Posterior vena cava (tissue), 2 donors: Measurements from ENCODE around the gene EXOC6. TPM values are rescaled to one million over a fixed set of nuclear protein-coding genes. Genes with fewer than 3 reads are reported as not detected.
"Not testable (repeated sequence)": the region's sequence is repeated elsewhere in the genome, so short reads cannot be mapped to it uniquely, and the experiment has no call there.

ENCODE experiments used
- DNase-seq: peaks from one replicate; pipeline ENCODE4 v3.0.0-alpha.2; 2020; ENCODE audit warnings: low spot score
- intact Hi-C, 2 donors: fragments of 100-400 bp; cut with DNase I; formaldehyde crosslinking; loops; one replicate each; pipeline versions ENCODE4 v1.14.1 to v1.14.2; 2022 to 2023
- total RNA-seq, 2 donors: library from RNA; stranded (reverse); fragmentation: NEBNext Ultra II Directional; extraction: Animal tissue kit (Norgen Biotek cat#: 25700); gene quantifications; one replicate each; pipeline ENCODE4 v1.2.1, GENCODE V29; 2021
- donor health status: DM: yes; HTN: yes; CAD: no.
- donor health status: DM: yes; HTN: yes; CAD: no.

Gene EXOC6
- total RNA-seq, 2 donors from 2014 or later = 13.1 to 17.6 TPM

DNA sequence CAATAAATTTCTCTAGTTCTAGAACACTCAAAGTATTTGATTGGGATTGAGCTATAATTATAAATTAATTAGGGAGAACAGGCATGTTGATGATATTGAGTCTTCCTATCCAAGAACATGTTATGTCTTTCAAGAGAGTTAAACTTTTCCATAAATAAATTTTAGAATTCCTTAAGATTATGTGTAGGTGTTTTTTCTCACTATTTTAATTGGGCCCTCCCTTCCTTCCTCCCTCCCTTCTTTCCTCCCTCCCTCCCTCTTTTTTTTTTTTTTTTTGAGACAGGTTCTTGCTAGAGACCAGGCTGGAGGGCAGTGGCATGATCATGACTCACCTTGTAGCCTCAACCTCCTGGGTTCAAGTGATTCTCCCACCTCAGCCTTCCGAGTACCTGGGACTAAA is 20.2 kb downstream of the EXOC6 start:
- DNase-seq = no peak
- intact Hi-C loops = no loop called here

GRCh38 chr10:92873029-92873428 is 24.7 kb downstream of the EXOC6 start:
- intact Hi-C loops = no loop called here
- DNase-seq = no peak

- intact Hi-C loops = no loop called here
- DNase-seq = no peak
Measured at GRCh38 chr10:92876509-92877036, 28.3 kb downstream of the EXOC6 start.

GRCh38 chr10:92880233-92880861 is 32.0 kb downstream of the EXOC6 start:
- no peak for DNase-seq
- intact Hi-C loops = loop anchor here (5.0 to 10.0 kb wide), 2 partner anchors 38 to 154 kb away; no protein-coding TSS in a partner anchor

- no peak for DNase-seq
- intact Hi-C loops = loop anchor here (5.0 to 10.0 kb wide), 2 partner anchors 39 to 154 kb away; no protein-coding TSS in a partner anchor
Measured at GRCh38 chr10:92880917-92881316, 32.6 kb downstream of the EXOC6 start.

- no peak for DNase-seq
- intact Hi-C loops = loop anchor here in 1 of 2 donors (10.0 kb wide), 1 partner anchor 148 kb away; no protein-coding TSS in a partner anchor
Measured at GRCh38 chr10:92886334-92886961, 38.1 kb downstream of the EXOC6 start.

DNA sequence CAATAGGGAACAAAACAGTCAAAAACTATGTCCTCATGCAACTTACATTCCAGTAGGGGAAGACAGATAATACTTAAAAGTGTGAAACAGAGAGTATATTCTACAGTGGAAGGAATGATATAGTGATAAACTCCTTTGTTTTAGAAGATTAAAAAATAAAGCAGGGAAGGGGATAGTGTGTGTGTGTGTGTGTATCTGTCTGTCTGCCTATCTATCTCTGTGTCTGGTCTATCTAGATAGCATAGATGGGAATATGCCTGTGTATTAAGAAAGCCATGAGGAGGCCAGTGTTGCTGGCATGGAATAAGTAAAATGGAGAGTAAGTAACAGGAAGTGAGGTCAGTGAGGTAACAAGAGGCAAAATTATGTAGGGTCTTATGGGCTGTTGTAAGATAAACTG is 42.2 kb downstream of the EXOC6 start:
- DNase-seq = no peak
- intact Hi-C loops = no loop called here

GRCh38 chr10:92891885-92892690 is 43.8 kb downstream of the EXOC6 start:
- no peak for DNase-seq
- intact Hi-C loops = no loop called here

GRCh38 chr10:92892691-92893054 is 44.4 kb downstream of the EXOC6 start:
- intact Hi-C loops = no loop called here
- no peak for DNase-seq

GRCh38 chr10:92894081-92894655 is 45.8 kb downstream of the EXOC6 start:
- DNase-seq = no peak
- intact Hi-C loops = no loop called here

DNA sequence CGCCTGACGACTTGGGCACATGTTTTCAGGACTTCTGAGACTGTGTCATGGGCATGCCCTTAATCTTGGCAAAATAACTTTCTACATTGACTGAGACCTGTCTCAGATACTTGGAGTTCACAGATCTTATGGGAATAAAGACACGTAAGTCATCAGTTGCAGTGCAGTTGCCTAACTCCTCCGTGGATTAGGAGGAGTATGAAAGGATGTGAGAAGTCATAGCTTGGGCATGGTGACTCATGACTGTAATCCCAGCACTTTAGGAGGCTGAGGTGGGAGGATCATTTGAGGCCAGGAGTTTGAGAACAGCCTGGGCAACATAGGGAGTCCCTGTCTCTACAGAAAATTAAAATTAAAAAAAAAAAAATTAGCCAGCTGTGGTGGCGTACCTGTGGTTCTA is 49.6 kb downstream of the EXOC6 start:
- DNase-seq = no peak
- intact Hi-C loops = no loop called here

DNA sequence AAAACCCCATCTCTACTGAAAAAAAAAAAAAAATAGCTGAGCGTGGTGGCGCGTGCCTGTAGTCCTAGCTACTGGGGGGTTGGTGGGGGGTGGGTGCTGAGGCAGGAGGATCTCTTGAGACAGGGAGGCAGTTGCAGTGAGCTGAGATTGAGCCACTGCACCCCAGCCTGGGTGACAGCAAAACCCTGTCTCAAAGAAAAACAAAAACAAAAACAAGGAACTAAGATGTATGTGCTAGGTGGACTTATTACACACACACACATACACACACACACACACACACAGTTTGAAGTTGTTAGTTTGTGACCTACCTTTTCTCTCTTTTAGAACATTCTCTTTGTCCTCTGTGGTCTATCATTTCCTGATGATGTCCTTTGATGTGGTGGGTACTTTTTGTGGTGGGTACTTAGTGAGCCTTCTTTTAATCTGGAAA is 53.5 kb downstream of the EXOC6 start:
- no peak for DNase-seq
- intact Hi-C loops = no loop called here

GRCh38 chr10:92903633-92904032 is 55.3 kb downstream of the EXOC6 start:
- intact Hi-C loops = no loop called here
- DNase-seq = no peak

DNA sequence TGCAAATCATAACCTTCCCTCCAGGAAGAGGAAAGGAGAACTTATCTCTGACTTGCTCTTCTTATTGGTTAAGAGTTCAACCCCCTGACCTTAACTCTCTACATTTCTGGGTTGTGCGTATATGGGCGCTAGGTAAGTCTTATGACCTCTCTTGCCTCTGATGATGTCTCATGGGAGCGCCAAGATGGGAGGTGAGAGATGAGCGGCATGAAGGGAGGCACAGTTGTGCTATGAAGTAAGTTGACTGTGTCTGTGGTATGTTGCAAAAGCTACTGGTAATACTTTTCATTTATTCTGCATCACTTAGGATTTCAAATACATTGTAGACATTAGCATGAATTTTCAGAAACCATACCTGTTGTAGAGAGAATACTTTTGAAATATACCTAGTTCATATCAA is 59.0 kb downstream of the EXOC6 start:
- intact Hi-C loops = loop anchor here in 1 of 2 donors (5.0 kb wide), 1 partner anchor 1395 kb away; no protein-coding TSS in a partner anchor
- DNase-seq = no peak

DNA sequence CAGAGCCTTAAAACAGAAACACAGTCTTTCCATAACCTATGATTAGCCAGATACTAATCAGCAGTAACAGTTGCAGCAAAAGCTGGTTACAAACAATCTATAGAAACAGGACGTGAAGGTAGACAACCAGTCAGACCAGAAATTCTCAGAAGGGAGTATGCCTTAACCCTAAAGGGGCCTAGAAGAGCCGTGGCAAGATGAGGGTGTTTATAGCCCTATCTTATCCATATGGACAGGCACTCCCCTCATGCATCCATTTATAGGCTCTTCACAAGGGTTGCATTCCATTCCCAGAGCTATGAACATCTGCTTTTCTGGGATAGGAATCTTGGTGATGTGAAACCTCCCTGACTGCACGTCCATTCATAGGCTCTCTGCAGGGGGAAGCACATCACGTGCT is 64.3 kb downstream of the EXOC6 start:
- intact Hi-C loops, DNase-seq: not testable (repeated sequence)

DNA sequence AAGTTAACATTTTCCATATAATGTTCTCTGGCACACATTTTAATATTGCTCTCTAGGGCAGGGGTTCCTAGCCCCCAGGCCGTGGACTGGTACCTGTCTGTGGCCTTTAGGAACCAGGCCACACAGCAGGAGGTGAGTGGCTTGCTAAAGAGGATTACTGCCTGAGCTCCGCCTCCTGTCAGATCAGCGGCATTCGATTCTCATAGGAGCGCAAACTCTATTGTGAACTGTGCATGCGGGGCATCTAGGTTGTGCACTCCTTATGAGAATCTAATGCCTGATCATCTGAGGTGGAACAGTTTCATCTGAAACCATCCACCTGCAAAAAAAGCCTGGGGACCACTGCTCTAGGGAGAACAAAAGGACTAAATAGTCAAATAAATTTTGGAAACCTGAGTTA is 65.7 kb downstream of the EXOC6 start:
- intact Hi-C loops = no loop called here
- DNase-seq = no peak

GRCh38 chr10:92914478-92915325 is 66.4 kb downstream of the EXOC6 start:
- DNase-seq = no peak
- intact Hi-C loops = no loop called here

DNA sequence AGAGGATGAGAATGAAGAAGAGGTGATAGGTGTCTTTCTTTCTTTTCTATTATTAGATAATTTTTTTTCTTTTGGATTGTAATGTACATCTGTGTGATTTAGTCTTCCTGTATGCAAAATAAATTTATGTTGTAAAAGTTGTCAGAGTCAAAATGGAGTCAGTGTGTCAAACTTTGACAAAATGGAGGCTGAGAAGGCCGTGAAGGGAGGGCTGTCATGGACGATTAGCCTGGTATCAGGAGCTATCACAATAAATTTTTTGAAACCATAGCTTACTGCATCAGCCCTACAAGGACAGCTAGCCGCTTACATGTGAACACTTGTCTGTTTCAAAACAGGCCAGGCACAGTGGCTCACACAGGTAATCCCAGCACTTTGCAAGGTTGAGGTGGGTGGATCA is 67.6 kb downstream of the EXOC6 start:
- intact Hi-C loops = no loop called here
- no peak for DNase-seq

DNA sequence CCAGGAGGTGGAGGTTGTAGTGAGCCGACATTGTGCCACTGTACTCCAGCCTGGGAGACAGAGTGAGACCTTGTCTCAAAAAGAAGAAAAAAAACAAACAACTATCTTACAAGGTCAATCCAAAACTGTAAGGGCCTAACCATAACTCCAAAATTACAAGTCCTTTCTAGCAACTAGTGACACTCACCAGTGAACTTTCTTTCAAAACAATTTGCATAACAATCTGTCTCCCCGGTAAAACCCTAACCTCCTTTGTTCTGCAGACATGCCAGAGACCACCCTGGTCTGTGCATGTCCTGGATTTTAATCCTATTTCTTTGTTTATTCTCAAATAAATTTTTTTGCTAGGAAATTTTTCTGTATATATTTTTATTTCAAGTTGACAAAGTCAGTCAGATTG is 68.1 kb downstream of the EXOC6 start:
- no peak for DNase-seq
- intact Hi-C loops = no loop called here
